ENCODE measurements around the gene SLIRP.
"Not testable (repeated sequence)": the region's sequence is repeated elsewhere in the genome, so short reads cannot be mapped to it uniquely, and the experiment has no call there.

Gene SLIRP

GRCh38 chr14:77741438-77741837, 33.5 kb downstream of the SLIRP start:
- H3K4me3 ChIP-seq (ENCODE audit: low read depth, low read length) = no peak overlapping the region

GRCh38 chr14:77746064-77746702, 38.3 kb downstream of the SLIRP start:
- no peak overlapping the region for H3K4me3 ChIP-seq (ENCODE audit: low read depth, low read length)

GRCh38 chr14:77747425-77747824, 39.5 kb downstream of the SLIRP start:
- H3K4me3 ChIP-seq (ENCODE audit: low read depth, low read length) = not testable (repeated sequence)

GRCh38 chr14:77752266-77752665, 44.4 kb downstream of the SLIRP start:
- no peak overlapping the region for H3K4me3 ChIP-seq (ENCODE audit: low read depth, low read length)

GRCh38 chr14:77752799-77753516, 45.1 kb downstream of the SLIRP start:
- H3K4me3 ChIP-seq (ENCODE audit: low read depth, low read length) = no peak overlapping the region

GRCh38 chr14:77760381-77761204, 52.7 kb downstream of the SLIRP start, which contains the start of gene SNW1:
Gene SNW1, minus strand, starts transcription at chr14:77761156. Its CDS starts 29 bp downstream, at chr14:77761127.
- H3K4me3 ChIP-seq (ENCODE audit: low read depth, low read length) = peak within 1 kb of the TSS; percentile 99

- peak overlapping the region; percentile 99 for H3K4me3 ChIP-seq (ENCODE audit: low read depth, low read length)
These were observed 53.5 kb downstream of the SLIRP start for GRCh38 chr14:77761205-77761931.

GRCh38 chr14:77763316-77763715, 55.4 kb downstream of the SLIRP start:
- H3K4me3 ChIP-seq (ENCODE audit: low read depth, low read length) = no peak overlapping the region

- no peak overlapping the region for H3K4me3 ChIP-seq (ENCODE audit: low read depth, low read length)
These were observed 56.1 kb downstream of the SLIRP start for GRCh38 chr14:77763978-77764377.
